Bronchial epithelial cell (primary cell): ENCODE results near the gene PKDCC. TPM values are rescaled to one million over a fixed set of nuclear protein-coding genes. Genes with fewer than 3 reads are reported as not detected.
"Not testable (repeated sequence)": the region's sequence is repeated elsewhere in the genome, so short reads cannot be mapped to it uniquely, and the experiment has no call there.

Experiments used
- DNase-seq: peaks from one replicate; pipeline ENCODE4 v3.0.0-alpha.2; 2010; ENCODE audit warnings: low read depth
- FAIRE-seq: peaks from 2 replicates; lab custom pipeline; 2011; peaks lifted over from hg19 to GRCh38; lab: Jason Lieb, UNC
- H3K27me3 ChIP-seq: 2 replicates; pipeline ENCODE4 v1.5.1; 2011; ENCODE audit warnings: low read length; ENCODE audit not compliant: control insufficient read depth, insufficient read depth
- H3K36me3 ChIP-seq: 2 replicates; pipeline ENCODE4 v1.5.1; 2011; ENCODE audit warnings: low read length; ENCODE audit not compliant: control insufficient read depth, insufficient read depth
- H3K4me3 ChIP-seq: 2 replicates; pipeline ENCODE4 v1.5.1; 2011; ENCODE audit warnings: mild to moderate bottlenecking, low read depth, low read length, control low read depth
- CTCF ChIP-seq: IDR thresholded peaks from 2 replicates; pipeline ENCODE4 v1.5.1; 2011; ENCODE audit warnings: mild to moderate bottlenecking, moderate library complexity, low read length, control low read depth, inconsistent platforms; ENCODE audit not compliant: insufficient read depth, severe bottlenecking
- total RNA-seq: library from RNA; depleted of rRNA; stranded (reverse); fragments of >200 nt; gene quantifications from 2 replicates; pipeline ENCODE4 v1.2.1, GENCODE V29; 2014

PKDCC gene
- total RNA-seq, 1 donor from 2014 or later = 0.79 TPM

- no peak for DNase-seq
- no peak overlapping the region for H3K4me3 ChIP-seq
- no peaks in the 10 kb centered on the region for H3K27me3 ChIP-seq
- no peak for FAIRE-seq
- TF ChIP-seq CTCF = no peak
- H3K36me3 ChIP-seq = no peaks in the 10 kb centered on the region
Observed at GRCh38 chr2:42077343-42077742, 29.5 kb downstream of the PKDCC start.

GRCh38 chr2:42079737-42080287 is 32.0 kb downstream of the PKDCC start:
- Histone ChIP-seq H3K27me3 (no peaks in the 10 kb centered on the region), H3K36me3 (no peaks in the 10 kb centered on the region), H3K4me3 (no peak overlapping the region)
- DNase-seq (no peak), FAIRE-seq (no peak)
- no peak for TF ChIP-seq CTCF

- H3K36me3 ChIP-seq, H3K27me3 ChIP-seq, FAIRE-seq, H3K4me3 ChIP-seq, DNase-seq: not testable (repeated sequence)
Observed at GRCh38 chr2:42081151-42081550, 33.3 kb downstream of the PKDCC start.

DNA sequence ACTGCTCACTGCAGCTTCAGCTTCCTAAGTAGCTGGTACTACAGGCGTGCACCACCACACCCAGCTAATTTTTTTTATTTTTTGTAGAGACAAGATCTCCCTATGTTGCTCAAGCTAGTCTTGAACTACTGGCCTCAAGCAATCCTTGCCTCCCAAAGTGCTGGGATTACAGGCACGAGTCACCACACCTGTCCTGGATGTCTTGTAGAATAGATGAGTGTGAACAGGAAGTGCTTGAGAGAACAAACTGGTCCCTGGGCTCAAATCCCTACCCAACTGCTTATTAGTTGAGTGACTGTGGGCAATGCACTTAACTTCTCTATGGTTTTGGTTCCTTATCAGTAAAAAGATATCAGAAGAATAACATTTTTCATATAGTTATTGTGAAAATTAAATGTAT is 34.2 kb downstream of the PKDCC start:
- FAIRE-seq (no peak), DNase-seq (no peak)
- TF ChIP-seq CTCF = no peak
- Histone ChIP-seq H3K36me3 (no peaks in the 10 kb centered on the region), H3K4me3 (no peak overlapping the region), H3K27me3 (no peaks in the 10 kb centered on the region)

- no peak overlapping the region for H3K4me3 ChIP-seq
- FAIRE-seq (no peak), DNase-seq (no peak)
- H3K27me3 ChIP-seq = no peaks in the 10 kb centered on the region
- H3K36me3 ChIP-seq = no peaks in the 10 kb centered on the region
- no peak for TF ChIP-seq CTCF
Observed at GRCh38 chr2:42084231-42084671, 36.4 kb downstream of the PKDCC start.

DNA sequence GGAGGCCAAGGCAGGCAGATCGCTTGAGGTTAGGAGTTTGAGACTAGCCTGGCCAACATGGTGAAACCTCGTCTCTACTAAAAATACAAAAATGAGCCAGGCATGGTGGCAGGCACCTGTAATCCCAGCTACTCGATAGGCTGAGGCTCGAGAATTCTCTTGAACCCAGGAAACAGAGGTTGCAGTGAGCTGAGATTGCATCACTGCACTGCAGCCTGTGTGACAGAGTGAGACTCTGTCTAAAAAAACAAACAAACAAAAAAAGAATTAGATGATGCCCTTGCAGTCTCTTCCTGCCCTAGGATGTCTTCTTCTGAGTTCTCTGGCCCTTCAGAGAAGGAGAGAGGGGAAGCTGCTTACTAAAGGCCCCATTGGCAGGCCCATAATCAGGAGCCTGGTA is 37.2 kb downstream of the PKDCC start:
- H3K36me3 ChIP-seq, FAIRE-seq, H3K4me3 ChIP-seq, DNase-seq, H3K27me3 ChIP-seq: not testable (repeated sequence)
